NCI-H446 treated with DMSO at 0.1 percent for 48 hours (cell line): ENCODE measurements around the gene IGF2BP2.
"Not testable (repeated sequence)": the region's sequence is repeated elsewhere in the genome, so short reads cannot be mapped to it uniquely, and the experiment has no call there.

ENCODE experiments used
- DNase-seq: peaks from one replicate; lab custom pipeline; 2025; lab: John Stamatoyannopoulos, UW

The IGF2BP2 gene

DNA sequence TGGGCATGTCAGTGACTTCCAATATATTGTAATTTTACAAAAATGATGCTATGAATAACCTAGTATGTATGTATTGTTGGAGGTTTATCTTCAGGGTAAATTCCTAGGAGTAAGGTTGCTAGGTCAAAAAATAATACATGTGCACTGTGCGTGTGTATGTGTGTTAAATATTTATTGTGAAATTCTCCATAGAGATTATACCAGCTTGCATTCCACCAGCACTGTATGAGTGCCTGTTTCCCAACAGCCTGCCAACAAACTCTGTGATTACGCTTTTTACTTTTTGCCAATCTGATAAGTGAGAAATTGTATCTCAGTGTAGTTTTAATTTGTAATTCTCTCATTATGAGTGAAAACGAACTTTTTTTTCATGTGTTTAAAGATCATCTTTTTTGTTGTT lies 12.6 kb upstream of the IGF2BP2 start:
- DNase-seq = no peak

DNA sequence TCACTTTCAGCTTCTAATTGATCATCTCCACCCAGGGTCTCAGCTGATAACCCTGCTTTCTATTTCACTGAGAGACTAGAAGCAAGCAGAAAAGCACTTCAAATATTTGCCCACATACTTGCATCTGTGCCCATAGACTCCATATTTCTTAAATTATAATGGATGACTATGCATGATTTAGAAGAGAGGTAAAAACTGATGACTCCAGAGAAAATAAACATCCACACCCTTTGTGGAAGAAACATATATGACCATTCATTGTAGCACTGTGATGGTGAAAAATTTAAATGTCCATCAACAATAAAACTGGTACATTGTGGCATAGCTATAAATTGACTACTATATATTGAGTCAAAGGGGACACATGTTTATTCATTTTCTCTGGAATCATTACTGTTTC lies 7.1 kb upstream of the IGF2BP2 start:
- DNase-seq = no peak

DNA sequence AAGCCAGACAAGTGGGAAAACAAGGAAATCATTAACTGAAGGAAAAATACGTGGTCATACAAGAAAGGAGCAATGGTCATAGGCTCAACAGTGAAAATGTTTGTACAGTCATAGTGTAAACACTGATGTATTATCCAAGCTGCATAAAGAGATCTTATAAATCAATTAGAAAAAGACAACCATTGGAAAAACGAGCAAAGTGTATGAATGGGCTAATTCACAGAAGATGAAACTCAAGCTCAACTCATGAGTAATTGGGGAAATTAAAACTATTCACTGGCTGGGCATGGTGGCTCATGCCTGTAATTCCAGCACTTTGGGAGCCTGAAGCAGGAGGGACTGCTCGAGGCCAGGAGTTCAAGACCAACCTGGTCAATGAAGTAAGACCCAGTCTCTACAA lies 6.4 kb upstream of the IGF2BP2 start:
- no peak for DNase-seq

GRCh38 chr3:185830018-185830797 lies 5.4 kb upstream of the IGF2BP2 start:
- no peak for DNase-seq

- DNase-seq = no peak
Measured at GRCh38 chr3:185828755-185829154, 3.9 kb upstream of the IGF2BP2 start.

DNA sequence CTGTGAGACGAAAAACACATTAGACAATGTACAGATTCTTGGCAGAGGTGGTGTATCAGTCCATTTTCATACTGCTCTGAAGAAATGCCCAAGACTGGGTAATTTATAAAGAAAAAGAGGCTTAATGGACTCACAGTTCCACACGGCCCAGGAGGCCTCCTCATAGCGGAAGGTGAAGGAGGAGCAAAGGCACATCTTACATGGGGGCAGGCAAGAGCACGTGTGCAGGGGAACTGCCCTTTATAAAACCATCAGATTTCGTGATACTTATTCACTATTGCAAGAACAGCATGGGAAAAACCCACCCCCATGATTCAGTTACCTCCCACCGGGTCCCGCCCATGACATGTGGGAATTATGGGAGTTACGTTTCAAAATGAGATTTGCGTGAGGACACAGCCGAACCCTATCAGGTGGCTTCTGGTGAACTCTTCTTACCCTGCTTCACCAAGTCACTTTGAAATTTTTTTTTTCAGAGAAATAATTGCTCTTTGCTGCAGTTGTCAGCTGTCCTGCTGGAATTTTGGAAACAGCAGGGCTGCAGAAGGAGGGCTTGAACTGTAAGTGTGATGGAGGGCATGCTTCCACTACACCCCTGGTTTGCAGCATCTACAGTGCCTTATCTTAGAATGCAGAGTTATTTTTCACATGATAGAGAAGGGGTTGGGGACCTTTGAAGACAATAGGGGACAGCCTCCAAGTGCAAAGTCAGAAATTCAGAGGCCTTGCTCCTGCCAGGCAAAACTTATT lies 2.9 kb upstream of the IGF2BP2 start:
- no peak for DNase-seq

- DNase-seq = no peak
Measured at GRCh38 chr3:185825639-185826481, 1.0 kb upstream of the IGF2BP2 start.

GRCh38 chr3:185824051-185825005 lies 514 bp downstream of the IGF2BP2 start:
- DNase-seq = no peak

DNA sequence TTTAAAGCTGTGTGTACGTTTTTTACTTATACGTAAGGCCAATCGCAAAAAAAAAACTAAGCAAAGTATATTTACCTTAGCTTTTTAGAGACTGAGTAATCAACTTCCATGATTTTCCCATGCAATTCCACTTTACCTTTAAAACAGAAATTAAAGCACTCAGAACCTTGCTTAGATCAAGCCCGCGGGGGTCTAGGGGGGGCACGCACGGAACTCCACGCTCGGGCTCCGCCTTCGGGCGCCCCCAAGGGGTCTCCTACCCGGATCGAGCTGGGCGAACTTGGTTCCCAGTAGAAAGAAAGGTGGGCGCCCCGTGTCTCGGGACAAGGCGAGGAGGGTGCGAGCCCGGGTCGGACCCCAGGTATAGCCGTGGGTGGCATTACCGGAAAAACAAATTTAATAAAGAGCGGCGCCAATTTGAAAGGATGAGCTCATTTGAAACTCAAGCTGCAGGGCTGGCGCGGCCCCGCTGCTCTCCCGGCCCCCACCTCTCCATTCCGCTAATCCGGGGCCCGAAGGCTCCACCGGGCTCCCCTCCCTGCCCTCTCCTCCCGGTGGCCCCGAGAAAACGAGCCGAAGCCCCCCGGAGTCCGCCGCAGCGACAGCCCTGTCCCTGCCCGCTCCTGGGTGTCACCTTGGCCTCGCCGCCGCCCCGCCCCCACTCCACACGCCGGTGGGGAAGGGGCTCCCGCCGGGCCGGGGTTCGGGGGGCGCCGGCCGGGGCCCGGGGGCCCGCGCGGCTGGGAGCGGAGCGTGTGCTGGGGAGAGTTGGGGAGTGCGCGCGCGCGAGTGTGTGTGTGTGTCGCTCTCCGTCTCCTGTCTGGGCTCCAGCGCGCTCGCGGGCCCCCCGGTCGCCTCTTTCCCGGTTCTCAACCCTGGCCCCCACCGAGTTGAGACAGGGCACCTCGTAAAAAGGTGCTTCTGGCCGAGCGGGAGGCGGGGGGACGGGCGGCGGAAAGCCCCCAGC lies 1.5 kb downstream of the IGF2BP2 start:
- DNase-seq = no peak

GRCh38 chr3:185822221-185823000 lies 2.4 kb downstream of the IGF2BP2 start:
- DNase-seq = no peak

DNA sequence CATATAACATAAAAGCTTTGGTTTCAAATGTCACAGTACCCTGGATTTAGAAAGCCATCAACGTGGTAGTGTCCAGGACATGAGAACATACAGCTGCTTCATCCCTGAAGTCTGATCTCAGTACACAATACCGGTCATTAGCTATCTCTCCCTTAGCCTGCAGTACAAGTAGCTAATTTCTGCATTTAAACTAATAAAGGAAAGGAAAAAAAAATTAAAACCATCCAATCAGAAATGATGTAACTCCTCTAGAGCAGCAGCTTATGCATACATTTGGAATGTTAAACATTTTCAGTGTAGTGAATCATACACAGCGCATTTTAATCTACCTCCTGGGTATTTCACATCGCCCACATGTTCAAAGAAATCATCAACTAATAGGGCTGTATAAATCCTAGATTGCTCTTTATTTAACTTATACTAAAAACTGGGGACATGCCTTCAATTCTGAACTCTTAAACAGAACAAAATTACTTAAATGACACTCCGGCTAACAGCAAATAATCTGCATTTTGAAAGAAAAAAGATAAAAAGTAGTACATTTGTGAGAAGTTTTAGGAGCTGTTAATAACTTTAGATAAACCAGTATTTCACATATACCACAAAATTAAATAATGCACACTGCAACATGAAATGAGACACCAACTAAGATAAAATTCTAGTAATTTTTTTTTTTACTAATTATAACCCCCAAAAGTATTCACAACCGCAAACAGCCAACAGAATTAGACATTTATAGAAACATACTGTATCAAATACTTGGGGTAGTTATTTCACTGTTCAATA lies 3.7 kb downstream of the IGF2BP2 start:
- no peak for DNase-seq

DNA sequence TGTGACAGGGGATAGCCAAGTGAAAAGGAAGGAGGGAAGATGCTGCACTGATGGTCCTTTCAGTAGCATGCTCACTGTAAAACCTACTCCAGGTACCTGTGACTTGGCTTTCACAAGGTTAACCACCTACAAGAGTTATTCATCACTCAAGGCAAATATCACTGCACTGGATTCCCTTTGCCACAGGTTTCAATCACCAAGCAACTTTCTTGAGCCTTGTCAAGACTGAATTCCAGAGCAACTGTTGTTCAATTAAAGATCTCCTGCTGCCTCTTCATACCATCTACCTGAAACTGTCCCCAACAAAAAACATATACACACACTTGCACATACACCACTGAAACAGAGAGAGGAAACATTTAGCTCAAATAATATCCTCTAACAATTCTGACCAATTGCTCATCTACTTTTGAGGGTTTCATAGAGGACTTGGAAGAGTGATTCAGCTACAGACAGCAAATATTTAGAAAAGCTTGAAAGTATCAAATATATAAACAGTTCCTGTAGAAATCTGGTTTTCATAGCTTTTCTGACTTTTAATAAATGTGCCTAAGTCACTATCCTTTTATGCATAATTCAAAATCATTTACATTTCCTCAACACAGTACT lies 6.5 kb downstream of the IGF2BP2 start:
- DNase-seq = no peak

GRCh38 chr3:185815391-185816282 lies 9.2 kb downstream of the IGF2BP2 start:
- DNase-seq = no peak

DNA sequence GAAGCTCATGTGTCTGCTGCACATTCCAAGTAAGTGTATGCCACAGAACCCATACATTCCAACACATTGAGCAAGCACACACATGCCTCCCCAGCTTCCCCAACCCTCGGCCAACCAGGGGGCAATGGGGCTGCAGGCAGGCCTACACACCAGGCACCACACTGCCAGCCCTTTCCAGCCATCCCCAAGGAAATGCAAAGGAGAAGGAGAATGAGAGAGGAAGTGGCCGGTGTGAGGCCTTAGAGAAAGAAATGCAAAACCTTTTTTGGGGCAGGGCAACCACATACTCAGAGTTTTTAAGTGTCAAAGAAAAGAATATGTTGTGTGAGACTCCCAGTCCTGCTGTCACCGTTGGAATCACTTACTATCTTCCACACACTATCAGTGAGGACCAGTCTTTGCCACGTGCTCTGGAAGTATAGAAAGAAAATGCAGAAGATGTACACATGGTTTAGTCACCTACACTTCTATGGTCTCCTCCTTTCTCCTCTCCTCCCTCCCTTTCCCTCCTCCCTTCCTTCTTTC lies 11.1 kb downstream of the IGF2BP2 start:
- DNase-seq = no peak

GRCh38 chr3:185813205-185813604 lies 11.6 kb downstream of the IGF2BP2 start:
- no peak for DNase-seq

DNA sequence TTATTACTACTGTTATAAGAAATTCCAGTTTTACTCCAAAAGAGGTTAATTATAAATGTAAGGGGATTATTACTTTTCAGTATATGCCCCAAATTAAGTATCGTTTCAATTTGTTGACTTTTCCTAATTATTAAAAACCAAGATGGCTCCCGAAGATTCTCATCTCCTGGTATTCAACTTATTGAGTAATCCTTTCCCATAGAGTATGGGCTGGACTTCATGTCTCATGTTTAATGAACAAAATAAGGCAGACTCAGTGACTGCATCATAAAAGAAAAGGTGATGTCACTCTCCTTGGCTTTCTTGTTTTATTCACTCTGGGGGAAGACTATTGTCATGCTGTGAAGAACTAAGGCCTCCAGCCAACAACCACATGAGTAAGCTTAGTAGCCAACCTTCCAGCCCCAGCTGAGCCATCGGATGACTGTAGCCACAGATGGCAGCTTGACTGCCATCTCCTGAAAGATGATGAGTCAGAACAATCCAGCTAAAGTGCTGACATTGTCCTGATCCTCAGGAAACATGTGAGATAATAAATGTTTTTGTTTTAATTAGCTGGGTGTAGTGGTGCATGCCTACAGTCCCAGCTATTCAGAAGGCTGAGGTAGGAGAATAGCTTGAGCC lies 17.3 kb downstream of the IGF2BP2 start:
- peak; percentile 35 for DNase-seq

- not testable (repeated sequence) for DNase-seq
Measured at GRCh38 chr3:185798831-185799110, 26.1 kb downstream of the IGF2BP2 start.
